ENCODE measurements around the gene CAMK1. TPM values are rescaled to one million over a fixed set of nuclear protein-coding genes. Genes with fewer than 3 reads are reported as not detected.

CAMK1 gene
- total RNA-seq, 1 donor from 2014 or later: 25.4 TPM

GRCh38 chr3:9710174-9710739 lies 59.5 kb downstream of the CAMK1 start:
- DNase-seq: no peak

Other genes with a start within 250 kb of the CAMK1 start
- not detected for gene LHFPL4, start 216.1 kb downstream of the CAMK1 start, total RNA-seq
- 26.2 TPM for gene MTMR14, start 120.4 kb downstream of the CAMK1 start, total RNA-seq
- not detected for gene CPNE9, start 66.1 kb downstream of the CAMK1 start, total RNA-seq
- 15.0 TPM for gene BRPF1, start 38.2 kb downstream of the CAMK1 start, total RNA-seq
- 16.5 TPM for gene OGG1, start 20.0 kb downstream of the CAMK1 start, total RNA-seq
- gene TADA3, start 22.5 kb upstream of the CAMK1 start, total RNA-seq: 40.8 TPM
- gene ARPC4, start 23.1 kb upstream of the CAMK1 start, total RNA-seq: 77.6 TPM
- 39.2 TPM for gene TTLL3, start 40.3 kb upstream of the CAMK1 start, total RNA-seq
- 23.5 TPM for gene RPUSD3, start 74.1 kb upstream of the CAMK1 start, total RNA-seq
- gene CIDEC, start 110.3 kb upstream of the CAMK1 start, total RNA-seq: not detected
- 24.0 TPM for gene JAGN1, start 120.7 kb upstream of the CAMK1 start, total RNA-seq
- gene IL17RE, start 132.9 kb upstream of the CAMK1 start, total RNA-seq: 4.8 TPM
- gene IL17RC, start 147.2 kb upstream of the CAMK1 start, total RNA-seq: 24.4 TPM
- gene CRELD1, start 163.9 kb upstream of the CAMK1 start, total RNA-seq: 33.2 TPM
- 1.4 TPM for gene PRRT3, start 182.5 kb upstream of the CAMK1 start, total RNA-seq
- gene EMC3, start 216.9 kb upstream of the CAMK1 start, total RNA-seq: 28.5 TPM